Measurements from ENCODE around the gene LRRN4CL. TPM values are rescaled to one million over a fixed set of nuclear protein-coding genes. Genes with fewer than 3 reads are reported as not detected.
A peak's percentile ranks its signal among the peaks of the same experiment; 100 is the strongest.

LRRN4CL gene
- total and polyA plus RNA-seq, 2 of the 8 experiments (the other 6 are each of a cell fraction or from before 2014, with no cell fraction given), result 0.05 to 0.26 TPM

GRCh38 chr11:62732830-62733229, 43.5 kb upstream of the LRRN4CL start:
- H3K27me3 ChIP-seq (replicated peaks in 1 of 4; ENCODE audit: control insufficient read depth in 3 of 4, extremely low read depth in 1 of 4, insufficient read depth in 3 of 4, low read length in 3 of 4), result no peaks in the 10 kb centered on the region
- no peak overlapping the region for H3K27ac ChIP-seq (ENCODE audit: low read depth, low read length)
- no peak overlapping the region for H3K14ac ChIP-seq (ENCODE audit: insufficient read length)
- no peak overlapping the region for H3K4me3 ChIP-seq (ENCODE audit: extremely low read depth in 1 of 4, insufficient read depth in 2 of 4, low read depth in 3 of 4, low read length in 4 of 4)
- H3K79me2 ChIP-seq (ENCODE audit: control insufficient read depth in 1 of 2, insufficient read depth in 2 of 2, low read length in 2 of 2), result peaks cover 0 to 33% of the 10 kb centered on the region in 2 experiments; a peak in 3 of 4 replicates
- ChIA-PET CTCF (ENCODE audit: partially characterized antibody) (interaction anchor here (0.7 to 6.1 kb wide), 6 partner anchors 17 to 863 kb away, joined by 3 to 32 read pairs (median 4); partner anchors contain the start of gene TMEM179B), POLR2A (ENCODE audit: partially characterized antibody) (interaction anchor here (1.0 to 10.9 kb wide), 4 partner anchors 19 to 121 kb away, joined by 3 to 192 read pairs (median 98); partner anchors contain the start of genes TAF6L and ZBTB3)
- H3K36me3 ChIP-seq (ENCODE audit: control insufficient read depth in 2 of 4, insufficient read depth in 4 of 4, low read length in 3 of 4), result peaks cover 5 to 23% (median 8%) of the 10 kb centered on the region in 4 experiments; a peak in 7 of 8 replicates
- H3K23me2 ChIP-seq (ENCODE audit: low read depth, low read length), result peaks cover 5% of the 10 kb centered on the region
- no peak overlapping the region for H3K56ac ChIP-seq (replicated peaks; ENCODE audit: insufficient read length, low read depth, low read length)
- H3K9ac ChIP-seq (replicated peaks in 1 of 4; ENCODE audit: extremely low read depth in 1 of 4, low read depth in 3 of 4, low read length in 3 of 4), result no peak overlapping the region
- no peak overlapping the region for H3K23ac ChIP-seq (ENCODE audit: insufficient read length)
- no peak overlapping the region for H2BK12ac ChIP-seq (ENCODE audit: low read depth, low read length)
- no peaks in the 10 kb centered on the region for H3K4me1 ChIP-seq (replicated peaks in 1 of 4; ENCODE audit: control insufficient read depth in 3 of 4, insufficient read depth in 4 of 4, low read length in 3 of 4)
- no peak overlapping the region for H2AK5ac ChIP-seq (ENCODE audit: low read depth, low read length)
- no peaks in the 10 kb centered on the region for H3K79me1 ChIP-seq (ENCODE audit: low read depth, low read length)
- H3K9me3 ChIP-seq (ENCODE audit: insufficient read depth in 2 of 2, low read depth in 1 of 2, low read length in 1 of 2), result no peaks in the 10 kb centered on the region
- TF ChIP-seq RAD21 (IDR thresholded peaks at IDR 0.05 in 1 of 2, conservative IDR thresholded peaks at IDR 0.05 in 1 of 2; ENCODE audit: low read depth in 2 of 2, low read length in 2 of 2) (peak; percentile 51 to 56; a peak in 3 of 4 replicates), TAF7 (optimal IDR thresholded peaks at IDR 0.05; ENCODE audit: borderline replicate concordance, low read depth, low read length) (no peak)
- H3K4me2 ChIP-seq (ENCODE audit: insufficient read depth in 1 of 2, low read depth in 2 of 2, low read length in 2 of 2), result no peak overlapping the region
- no peak overlapping the region for H4K5ac ChIP-seq (ENCODE audit: insufficient read length, low read depth, low read length)
- no peak overlapping the region for H4K91ac ChIP-seq (replicated peaks; ENCODE audit: insufficient read length, low read length)
- no peak overlapping the region for H3K18ac ChIP-seq (ENCODE audit: extremely low read depth, low read length)
- DNase-seq (ENCODE audit: low read depth in 1 of 2, low spot score in 2 of 2) (no peak), FAIRE-seq (no peak)
- H2BK15ac ChIP-seq (ENCODE audit: low read length), result no peak overlapping the region
- no peaks in the 10 kb centered on the region for H4K20me1 ChIP-seq (replicated peaks in 1 of 2; ENCODE audit: control insufficient read depth in 1 of 2, insufficient read depth in 2 of 2, low read length in 2 of 2)
- H3K4ac ChIP-seq (replicated peaks; ENCODE audit: insufficient read length, low read depth, low read length), result no peak overlapping the region
- 92% methylated on average over 2 of the region's 2 CpGs; no CpG with 5 or more reads in 1 of the 2 experiments for WGBS, 2 experiments (ENCODE audit: extremely low coverage in 1 of 2, insufficient coverage in 1 of 2, insufficient read length in 1 of 2, insufficient replicate concordance in 2 of 2, low coverage in 1 of 2, low lambda C conversion rate in 2 of 2, missing lambda C conversion rate in 1 of 2)
- H2AFZ ChIP-seq (ENCODE audit: low read length), result no peak overlapping the region
- H4K8ac ChIP-seq (ENCODE audit: extremely low read depth, insufficient read depth, low read length), result no peak overlapping the region
- no peak overlapping the region for H2BK20ac ChIP-seq (ENCODE audit: low read length)
- no peak overlapping the region for H2BK5ac ChIP-seq (ENCODE audit: low read depth, low read length)
- H2BK120ac ChIP-seq (replicated peaks; ENCODE audit: low read depth, low read length), result no peak overlapping the region

Data from H1 (cell line).